Stomach smooth muscle (tissue), 2 donors: ENCODE results near the gene SLC12A6.

ENCODE experiments used
- H3K27ac ChIP-seq: one replicate; pipeline ENCODE4 v1.7.0; 2013; ENCODE audit warnings: mild to moderate bottlenecking, low read length, inconsistent platforms
- H3K27me3 ChIP-seq, 2 donors: one replicate each; pipeline ENCODE4 v1.7.0; 2013; ENCODE audit warnings: low read length in 2 of 2; ENCODE audit not compliant: insufficient read depth in 2 of 2, control insufficient read depth in 1 of 2
- H3K36me3 ChIP-seq, 2 donors: one replicate each; pipeline ENCODE4 v1.7.0; 2013; ENCODE audit warnings: low read length in 2 of 2; ENCODE audit not compliant: control insufficient read depth in 2 of 2, insufficient read depth in 2 of 2
- H3K4me1 ChIP-seq: one replicate; pipeline ENCODE4 v1.7.0; 2013; ENCODE audit warnings: low read length; ENCODE audit not compliant: control insufficient read depth, insufficient read depth
- H3K4me3 ChIP-seq, 2 donors: one replicate each; pipeline ENCODE4 v1.7.0; 2013; ENCODE audit warnings: low read length in 2 of 2
- H3K9ac ChIP-seq, 2 donors: one replicate each; pipeline ENCODE4 v1.7.0; 2013; ENCODE audit warnings: low read length in 2 of 2, mild to moderate bottlenecking in 1 of 2
- H3K9me3 ChIP-seq, 2 donors: one replicate each; pipeline ENCODE4 v1.7.0; 2013; ENCODE audit warnings: low read length in 2 of 2; ENCODE audit not compliant: control insufficient read depth in 2 of 2
- donor health status: healthy.
- donor health status: Pancreatic carcinoma.

Gene SLC12A6

DNA sequence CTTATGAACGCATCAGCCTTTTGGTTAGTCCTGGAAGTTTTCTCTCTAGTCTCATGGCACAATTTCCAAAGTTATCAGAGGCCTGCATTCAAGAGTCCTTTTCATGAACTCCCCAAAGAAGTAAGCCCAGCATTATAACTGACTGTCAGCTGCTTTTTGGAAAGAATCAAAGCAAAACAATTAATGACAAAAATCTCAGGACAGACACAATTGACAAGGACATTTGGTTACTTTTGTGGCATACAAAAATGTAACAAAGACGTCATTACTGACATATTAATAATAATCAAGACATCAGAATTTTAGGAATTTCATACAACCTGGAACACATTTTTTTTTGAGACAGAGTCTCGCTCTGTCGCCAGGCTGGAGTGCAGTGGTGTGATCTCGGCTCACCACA, 148.9 kb downstream of the SLC12A6 start:
- Histone ChIP-seq H3K9ac (no peak overlapping the region), H3K27ac (no peak overlapping the region), H3K9me3 (no peaks in the 10 kb centered on the region), H3K36me3 (no peaks in the 10 kb centered on the region), H3K4me3 (no peak overlapping the region), H3K4me1 (peaks cover 2% of the 10 kb centered on the region), H3K27me3 (no peaks in the 10 kb centered on the region)

DNA sequence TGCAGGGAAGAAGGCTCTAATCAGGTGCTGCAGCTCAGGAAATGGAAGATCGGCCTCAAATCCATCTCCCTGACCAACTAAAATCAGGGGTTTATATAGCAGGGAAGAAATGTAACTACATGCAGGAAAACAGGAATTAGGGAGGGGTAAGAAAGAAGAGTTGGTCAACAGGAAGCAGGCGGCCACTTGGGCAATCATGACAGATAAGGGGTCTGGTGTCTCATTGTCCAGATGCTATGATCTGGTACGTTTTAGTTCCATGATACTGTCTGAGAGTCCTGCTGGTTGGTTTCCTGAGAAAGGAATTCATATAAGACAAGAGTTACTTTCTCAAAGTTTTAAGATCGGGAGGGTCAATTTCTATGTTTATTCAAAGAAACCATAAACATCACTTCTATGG, 151.9 kb downstream of the SLC12A6 start:
- Histone ChIP-seq H3K4me1 (peaks cover 2% of the 10 kb centered on the region), H3K9ac (no peak overlapping the region), H3K36me3 (no peaks in the 10 kb centered on the region), H3K27ac (no peak overlapping the region), H3K9me3 (no peaks in the 10 kb centered on the region), H3K4me3 (no peak overlapping the region), H3K27me3 (no peaks in the 10 kb centered on the region)

DNA sequence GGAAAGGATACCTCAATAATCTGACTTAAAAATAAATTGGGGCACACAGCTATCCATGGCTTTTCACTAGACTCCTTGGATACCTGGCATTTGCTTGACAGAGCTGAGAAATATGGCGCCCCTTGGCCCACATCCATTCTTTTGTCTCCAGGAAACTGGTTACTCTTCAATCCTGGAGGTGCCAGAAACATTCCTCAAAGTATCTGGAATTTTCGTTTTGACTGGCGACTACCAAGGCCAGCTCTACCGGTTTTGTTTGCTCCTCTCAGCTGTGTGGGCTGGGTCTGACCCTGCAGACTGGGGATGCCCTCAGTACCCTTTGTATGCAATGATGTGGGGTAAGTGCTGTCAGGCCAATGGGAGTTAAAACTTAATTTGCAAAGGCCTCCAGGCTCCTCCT, 154.6 kb downstream of the SLC12A6 start:
- H3K27me3 ChIP-seq: no peaks in the 10 kb centered on the region
- peaks cover 2% of the 10 kb centered on the region for H3K4me1 ChIP-seq
- no peak overlapping the region for H3K4me3 ChIP-seq
- no peaks in the 10 kb centered on the region for H3K9me3 ChIP-seq
- no peak overlapping the region for H3K9ac ChIP-seq
- no peak overlapping the region for H3K27ac ChIP-seq
- H3K36me3 ChIP-seq: no peaks in the 10 kb centered on the region
